H9 (cell line): ENCODE data around the gene IFT57. TPM values are rescaled to one million over a fixed set of nuclear protein-coding genes. Genes with fewer than 3 reads are reported as not detected.

Source experiments
- DNase-seq: peaks from one replicate; pipeline ENCODE4 v3.0.0-alpha.2; 2017
- H2AFZ ChIP-seq: one replicate; pipeline ENCODE4 v1.6.1; 2013; ENCODE audit warnings: mild to moderate bottlenecking, low read length, control low read depth, moderate library complexity
- H2AK5ac ChIP-seq: 2 replicates; pipeline ENCODE4 v1.6.1; 2013; ENCODE audit warnings: low read length, control low read depth, mixed read lengths; ENCODE audit not compliant: insufficient read length
- H2BK120ac ChIP-seq: one replicate; pipeline ENCODE4 v1.6.1; 2013; ENCODE audit warnings: low read depth, mild to moderate bottlenecking, low read length, control low read depth, inconsistent platforms; ENCODE audit not compliant: poor library complexity, severe bottlenecking
- H2BK12ac ChIP-seq: 2 replicates; pipeline ENCODE4 v1.6.1; 2013; ENCODE audit warnings: low read length, control low read depth, mixed read lengths, low read depth; ENCODE audit not compliant: insufficient read length
- H2BK15ac ChIP-seq: 2 replicates; pipeline ENCODE4 v1.6.1; 2013; ENCODE audit warnings: low read depth, low read length, control low read depth
- H2BK20ac ChIP-seq: one replicate; pipeline ENCODE4 v1.6.1; 2013; ENCODE audit warnings: low read depth, mild to moderate bottlenecking, low read length, control low read depth, inconsistent platforms; ENCODE audit not compliant: poor library complexity, severe bottlenecking
- H2BK5ac ChIP-seq: 2 replicates; pipeline ENCODE4 v1.6.1; 2013; ENCODE audit warnings: low read length, control low read depth, mixed read lengths; ENCODE audit not compliant: insufficient read length
- H3K14ac ChIP-seq: 2 replicates; pipeline ENCODE4 v1.6.1; 2013; ENCODE audit warnings: low read length, control low read depth; ENCODE audit not compliant: insufficient read depth
- H3K18ac ChIP-seq: 2 replicates; pipeline ENCODE4 v1.6.1; 2013; ENCODE audit warnings: low read depth, mild to moderate bottlenecking, mixed read lengths, low read length, control low read depth; ENCODE audit not compliant: insufficient read length
- H3K23ac ChIP-seq: 2 replicates; pipeline ENCODE4 v1.6.1; 2013; ENCODE audit warnings: low read length, control low read depth, mixed read lengths, low read depth; ENCODE audit not compliant: insufficient read length
- H3K23me2 ChIP-seq: 2 replicates; pipeline ENCODE4 v1.6.1; 2013; ENCODE audit warnings: low read depth, mild to moderate bottlenecking, mixed read lengths, low read length, control low read depth; ENCODE audit not compliant: insufficient read length, poor library complexity, severe bottlenecking
- H3K27ac ChIP-seq: 2 replicates; pipeline ENCODE4 v1.5.1; 2013; ENCODE audit warnings: low read length, control low read depth, mixed read lengths, low read depth; ENCODE audit not compliant: insufficient read length
- H3K27me3 ChIP-seq: 2 replicates; pipeline ENCODE4 v1.6.1; 2013; ENCODE audit warnings: low read length, control low read depth, inconsistent platforms; ENCODE audit not compliant: insufficient read depth
- H3K4ac ChIP-seq: 2 replicates; pipeline ENCODE4 v1.6.1; 2013; ENCODE audit warnings: low read depth, mild to moderate bottlenecking, control low read depth, inconsistent platforms, low read length, moderate library complexity
- H3K4me1 ChIP-seq: 2 replicates; pipeline ENCODE4 v1.6.1; 2013; ENCODE audit warnings: low read length, control low read depth, inconsistent platforms; ENCODE audit not compliant: insufficient read depth
- H3K4me2 ChIP-seq: 2 replicates; pipeline ENCODE4 v1.6.1; 2013; ENCODE audit warnings: low read length, control low read depth, mixed read lengths; ENCODE audit not compliant: insufficient read length, insufficient read depth
- H3K56ac ChIP-seq: 2 replicates; pipeline ENCODE4 v1.6.1; 2013; ENCODE audit warnings: low read depth, mild to moderate bottlenecking, mixed read lengths, low read length, control low read depth; ENCODE audit not compliant: insufficient read length
- H3K79me1 ChIP-seq: 2 replicates; pipeline ENCODE4 v1.6.1; 2013; ENCODE audit warnings: low read depth, mild to moderate bottlenecking, moderate library complexity, low read length, control low read depth, inconsistent platforms; ENCODE audit not compliant: insufficient read depth, poor library complexity, severe bottlenecking
- H3K79me2 ChIP-seq: 2 replicates; pipeline ENCODE4 v1.6.1; 2013; ENCODE audit warnings: low read length, control low read depth, inconsistent platforms; ENCODE audit not compliant: insufficient read depth
- H3K9ac ChIP-seq: 2 replicates; pipeline ENCODE4 v1.6.1; 2013; ENCODE audit warnings: low read length, control low read depth, mixed read lengths; ENCODE audit not compliant: insufficient read length; ENCODE audit errors: extremely low read depth
- H3K9me3 ChIP-seq: one replicate; pipeline ENCODE4 v1.6.1; 2013; ENCODE audit warnings: low read depth, low read length, inconsistent platforms; ENCODE audit not compliant: control insufficient read depth
- H3T11ph ChIP-seq: one replicate; pipeline ENCODE4 v1.6.1; 2013; ENCODE audit warnings: mild to moderate bottlenecking, low read length, control low read depth, inconsistent platforms
- H4K20me1 ChIP-seq: one replicate; pipeline ENCODE4 v1.6.1; 2013; ENCODE audit not compliant: control insufficient read depth, insufficient read length, insufficient read depth
- H4K5ac ChIP-seq: 2 replicates; pipeline ENCODE4 v1.6.1; 2013; ENCODE audit warnings: low read depth, mild to moderate bottlenecking, mixed read lengths, low read length, control low read depth; ENCODE audit not compliant: insufficient read length
- H4K8ac ChIP-seq: replicated peaks from 2 replicates; pipeline ENCODE4 v1.6.1; 2013; ENCODE audit warnings: low read length, control low read depth, mixed read lengths, low read depth; ENCODE audit not compliant: insufficient read length
- H4K91ac ChIP-seq: 2 replicates; pipeline ENCODE4 v1.6.1; 2013; ENCODE audit warnings: low read depth, mild to moderate bottlenecking, moderate library complexity, mixed read lengths, low read length, control low read depth; ENCODE audit not compliant: insufficient read length
- H3K27ac Mint-ChIP-seq, 3 experiments: 2 replicates in 2 of 3; 3 replicates in 1 of 3; pipeline ENCODE4 v1.8.0; 2020 to 2021; ENCODE audit warnings: mixed read lengths in 3 of 3, mild to moderate bottlenecking in 1 of 3, moderate library complexity in 1 of 3
- H3K27me3 Mint-ChIP-seq: 2 replicates; pipeline ENCODE4 v1.8.0; 2021; ENCODE audit warnings: low read depth, mild to moderate bottlenecking, moderate library complexity, mixed read lengths
- H3K36me3 Mint-ChIP-seq, 3 experiments: 2 replicates in 2 of 3; 3 replicates in 1 of 3; pipeline ENCODE4 v1.8.0; 2020 to 2021; ENCODE audit warnings: low read depth in 3 of 3, mixed read lengths in 3 of 3; ENCODE audit not compliant: insufficient read depth in 1 of 3
- H3K4me1 Mint-ChIP-seq, 2 experiments: 2 replicates each; pipeline ENCODE4 v1.8.0; 2020; ENCODE audit warnings: mixed read lengths in 2 of 2
- H3K4me3 Mint-ChIP-seq, 2 experiments: 2 replicates in 1 of 2; 3 replicates in 1 of 2; pipeline ENCODE4 v1.8.0; 2020 to 2021; ENCODE audit warnings: mild to moderate bottlenecking in 2 of 2, mixed read lengths in 2 of 2, moderate library complexity in 1 of 2
- H3K9me3 Mint-ChIP-seq, 2 experiments: 2 replicates in 1 of 2; 3 replicates in 1 of 2; pipeline ENCODE4 v1.8.0; 2020; ENCODE audit warnings: mild to moderate bottlenecking in 2 of 2, mixed read lengths in 2 of 2, moderate library complexity in 1 of 2
- WGBS: extraction: QIAGEN DNeasy Blood & Tissue Kit; methylation state at CpG from one replicate; pipeline ENCODE4 v1.1.7; 2013; ENCODE audit warnings: missing lambda C conversion rate, low lambda C conversion rate, mixed read lengths; ENCODE audit not compliant: insufficient read length; ENCODE audit errors: extremely low coverage; 5-methylcytosine and 5-hydroxymethylcytosine counted together
- total RNA-seq: library from RNA; stranded (reverse); gene quantifications from 2 replicates; pipeline ENCODE4 v1.2.1, GENCODE V29; 2021
- TF ChIP-seq, protein P1 (sequence below): fragments of 200-600 bp; sonication (generic); conservative IDR thresholded peaks from 3 replicates; pipeline ENCODE4 v1.8.0; 2021; ENCODE audit warnings: antibody characterized with exemption, mild to moderate bottlenecking

IFT57 gene
- total RNA-seq, 1 experiment from 2014 or later: 21.4 TPM

DNA sequence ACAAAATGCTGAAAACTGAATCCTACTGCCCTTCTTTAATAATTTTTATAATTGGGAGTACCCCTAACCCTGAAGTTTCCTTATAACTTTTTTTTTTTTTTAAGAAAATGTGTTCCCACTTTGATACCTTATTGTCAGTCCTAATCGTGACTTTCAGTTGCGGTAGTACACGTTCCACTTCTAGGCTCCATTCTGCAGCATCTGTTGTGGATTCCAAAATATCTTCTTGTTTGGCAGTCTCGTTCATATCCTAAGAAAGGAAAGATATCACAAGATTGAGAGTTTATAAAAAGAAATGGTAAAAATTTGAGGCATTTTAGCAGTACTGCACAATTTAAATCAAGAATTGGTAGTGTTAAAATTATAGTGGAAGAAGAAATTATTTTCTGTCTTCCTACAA lies 30.8 kb downstream of the IFT57 start:
- Histone ChIP-seq H3K4me1 (no peaks in the 10 kb centered on the region), H3K14ac (no peak overlapping the region), H4K91ac (no peak overlapping the region), H3K23me2 (no peaks in the 10 kb centered on the region), H3K4ac (no peak overlapping the region), H3K23ac (no peak overlapping the region), H3K79me1 (no peaks in the 10 kb centered on the region), H3K18ac (no peak overlapping the region), H4K5ac (no peak overlapping the region), H2AK5ac (no peak overlapping the region), H2AFZ (no peak overlapping the region), H3K27me3 (no peaks in the 10 kb centered on the region), H3K9me3 (no peaks in the 10 kb centered on the region), H4K8ac (no peak overlapping the region), H2BK5ac (no peak overlapping the region), H2BK20ac (no peak overlapping the region), H3K56ac (no peak overlapping the region), H2BK120ac (no peak overlapping the region), H3K9ac (no peak overlapping the region), H2BK15ac (no peak overlapping the region), H3K27ac (no peak overlapping the region), H3K79me2 (no peaks in the 10 kb centered on the region), H4K20me1 (no peaks in the 10 kb centered on the region), H3K4me2 (no peak overlapping the region), H2BK12ac (no peak overlapping the region), H3T11ph (no peak overlapping the region)
- Mint-ChIP-seq H3K4me3 (no peak overlapping the region), H3K9me3 (peaks cover 0 to 7% of the 10 kb centered on the region in 2 experiments; a peak in 3 of 5 replicates), H3K27me3 (no peaks in the 10 kb centered on the region), H3K4me1 (no peaks in the 10 kb centered on the region), H3K27ac (no peak overlapping the region), H3K36me3 (peaks cover 0 to 11% (median 10%) of the 10 kb centered on the region in 3 experiments; a peak in 5 of 7 replicates)
- no CpG with 5 or more reads among the region's 4 CpGs for WGBS
- TF ChIP-seq, protein P1, sequence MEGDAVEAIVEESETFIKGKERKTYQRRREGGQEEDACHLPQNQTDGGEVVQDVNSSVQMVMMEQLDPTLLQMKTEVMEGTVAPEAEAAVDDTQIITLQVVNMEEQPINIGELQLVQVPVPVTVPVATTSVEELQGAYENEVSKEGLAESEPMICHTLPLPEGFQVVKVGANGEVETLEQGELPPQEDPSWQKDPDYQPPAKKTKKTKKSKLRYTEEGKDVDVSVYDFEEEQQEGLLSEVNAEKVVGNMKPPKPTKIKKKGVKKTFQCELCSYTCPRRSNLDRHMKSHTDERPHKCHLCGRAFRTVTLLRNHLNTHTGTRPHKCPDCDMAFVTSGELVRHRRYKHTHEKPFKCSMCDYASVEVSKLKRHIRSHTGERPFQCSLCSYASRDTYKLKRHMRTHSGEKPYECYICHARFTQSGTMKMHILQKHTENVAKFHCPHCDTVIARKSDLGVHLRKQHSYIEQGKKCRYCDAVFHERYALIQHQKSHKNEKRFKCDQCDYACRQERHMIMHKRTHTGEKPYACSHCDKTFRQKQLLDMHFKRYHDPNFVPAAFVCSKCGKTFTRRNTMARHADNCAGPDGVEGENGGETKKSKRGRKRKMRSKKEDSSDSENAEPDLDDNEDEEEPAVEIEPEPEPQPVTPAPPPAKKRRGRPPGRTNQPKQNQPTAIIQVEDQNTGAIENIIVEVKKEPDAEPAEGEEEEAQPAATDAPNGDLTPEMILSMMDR: no peak
- DNase-seq: no peak
